OCI-LY7 (cell line): Measurements from ENCODE around the gene TTC28. TPM values are rescaled to one million over a fixed set of nuclear protein-coding genes. Genes with fewer than 3 reads are reported as not detected.

ENCODE experiments used
- BruUV-seq: library from RNA; stranded (reverse); fragments of 400-500 nt; replicated peaks from 2 replicates; lab custom pipeline; 2021; lab: Mats Ljungman, UMichigan
- CTCF ChIA-PET: fragments of 300-600 bp; sonication (Branson Sonifier 250); formaldehyde crosslinking; loops from one replicate; lab custom pipeline; 2022; ENCODE audit warnings: antibody characterized with exemption; ENCODE audit not compliant: unreplicated experiment; lab: Charles Lee
- POLR2A ChIA-PET: fragments of 300-600 bp; sonication (Branson Sonifier 250); formaldehyde crosslinking; loops from one replicate; lab custom pipeline; 2022; ENCODE audit warnings: antibody characterized with exemption; lab: Charles Lee
- DNase-seq: peaks from one replicate; pipeline ENCODE4 v3.0.0-alpha.2; 2015; ENCODE audit warnings: low spot score
- H2AFZ ChIP-seq: fragments of 200-600 bp; sonication (generic), shearing (Covaris generic); 2 replicates; pipeline ENCODE4 v1.6.1; 2014; ENCODE audit warnings: mild to moderate bottlenecking, antibody characterized with exemption, low read length, moderate library complexity
- H3K27ac ChIP-seq: fragments of 200-600 bp; sonication (generic); 2 replicates; pipeline ENCODE4 v1.5.1; 2014; ENCODE audit warnings: mixed run types, low read depth, mild to moderate bottlenecking, moderate library complexity, low read length, inconsistent platforms; ENCODE audit not compliant: poor library complexity, severe bottlenecking
- H3K36me3 ChIP-seq: fragments of 200-600 bp; sonication (generic); 2 replicates; pipeline ENCODE4 v1.6.1; 2014; ENCODE audit warnings: mild to moderate bottlenecking, antibody characterized with exemption, low read length, moderate library complexity, mixed read lengths; ENCODE audit not compliant: insufficient read depth
- H3K4me1 ChIP-seq: fragments of 200-600 bp; sonication (generic); 2 replicates; pipeline ENCODE4 v1.5.1; 2014; ENCODE audit warnings: mild to moderate bottlenecking, low read length; ENCODE audit not compliant: insufficient read depth, poor library complexity, severe bottlenecking
- H3K4me2 ChIP-seq: fragments of 200-600 bp; sonication (generic); 2 replicates; pipeline ENCODE4 v1.6.1; 2014; ENCODE audit warnings: mild to moderate bottlenecking, low read length
- H3K4me3 ChIP-seq: fragments of 200-600 bp; sonication (generic); 2 replicates; pipeline ENCODE4 v1.5.1; 2014; ENCODE audit warnings: mild to moderate bottlenecking, low read depth, low read length; ENCODE audit not compliant: poor library complexity, severe bottlenecking
- H3K79me2 ChIP-seq: fragments of 200-600 bp; sonication (generic); 2 replicates; pipeline ENCODE4 v1.6.1; 2016; ENCODE audit warnings: low read depth, mild to moderate bottlenecking, low read length, moderate library complexity, mixed read lengths; ENCODE audit not compliant: insufficient read depth
- H3K9me2 ChIP-seq: fragments of 200-600 bp; sonication (generic); 2 replicates; pipeline ENCODE4 v1.6.1; 2016; ENCODE audit warnings: mild to moderate bottlenecking, low read length, mixed read lengths; ENCODE audit not compliant: insufficient read depth
- H3K9me3 ChIP-seq: fragments of 200-600 bp; sonication (generic); 2 replicates; pipeline ENCODE4 v1.6.1; 2014; ENCODE audit warnings: mild to moderate bottlenecking, mixed run types, low read length, mixed read lengths
- H4K20me1 ChIP-seq: fragments of 200-600 bp; sonication (generic); 2 replicates; pipeline ENCODE4 v1.6.1; 2014; ENCODE audit warnings: mild to moderate bottlenecking, antibody characterized with exemption, low read length, moderate library complexity, mixed read lengths; ENCODE audit not compliant: insufficient read depth
- EZH2phosphoT487 ChIP-seq: fragments of 200-600 bp; sonication (generic); IDR thresholded peaks from 2 replicates; pipeline ENCODE4 v1.6.1; 2018; ENCODE audit warnings: low read depth, borderline replicate concordance, mild to moderate bottlenecking, mixed run types, antibody characterized with exemption, low read length, moderate library complexity, mixed read lengths
- intact Hi-C: fragments of 100-400 bp; cut with micrococcal nuclease; formaldehyde crosslinking; loops from one replicate; pipeline ENCODE4 v1.10.0; 2022; ENCODE audit not compliant: unreplicated experiment
- total RNA-seq, 2 experiments: library from RNA; depleted of rRNA in 1 of 2; stranded (reverse); fragments of >200 nt in 1 of 2; shearing (Covaris generic) in 1 of 2; gene quantifications; 2 replicates each; pipeline ENCODE4 v1.2.3, GENCODE V29; 2014 to 2022
- TF ChIP-seq, protein P1 (sequence below): fragments of 200-600 bp; sonication (generic); conservative IDR thresholded peaks from 2 replicates; pipeline ENCODE4 v1.5.1; 2014; ENCODE audit warnings: mild to moderate bottlenecking, antibody characterized with exemption, low read length, moderate library complexity, mixed read lengths

TTC28 gene
- total RNA-seq, 2 experiments from 2014 or later = under 0.01 to 0.55 TPM

GRCh38 chr22:27996981-27997380 lies 682.7 kb downstream of the TTC28 start:
- no peaks in the 10 kb centered on the region for H3K9me2 ChIP-seq
- peak overlapping the region; percentile 7; the same call in 1 of the 2 replicates for H3K4me2 ChIP-seq
- H3K27ac ChIP-seq = no peak overlapping the region
- no peaks in the 10 kb centered on the region for H3K36me3 ChIP-seq
- CTCF ChIA-PET = no interaction called here
- no peaks in the 10 kb centered on the region for H4K20me1 ChIP-seq
- no peak overlapping the region for H2AFZ ChIP-seq
- intact Hi-C loops = no loop called here
- BruUV-seq = no TSS peak
- no peak overlapping the region for H3K4me3 ChIP-seq
- H3K79me2 ChIP-seq = no peaks in the 10 kb centered on the region
- H3K4me1 ChIP-seq = peaks cover 49% of the 10 kb centered on the region
- POLR2A ChIA-PET = interaction anchor here (1.4 kb wide), 1 partner anchor 78 kb away, joined by 4 read pairs; the partner anchor contains the start of gene PITPNB
- peak; percentile 30 for DNase-seq
- TF ChIP-seq, protein P1, sequence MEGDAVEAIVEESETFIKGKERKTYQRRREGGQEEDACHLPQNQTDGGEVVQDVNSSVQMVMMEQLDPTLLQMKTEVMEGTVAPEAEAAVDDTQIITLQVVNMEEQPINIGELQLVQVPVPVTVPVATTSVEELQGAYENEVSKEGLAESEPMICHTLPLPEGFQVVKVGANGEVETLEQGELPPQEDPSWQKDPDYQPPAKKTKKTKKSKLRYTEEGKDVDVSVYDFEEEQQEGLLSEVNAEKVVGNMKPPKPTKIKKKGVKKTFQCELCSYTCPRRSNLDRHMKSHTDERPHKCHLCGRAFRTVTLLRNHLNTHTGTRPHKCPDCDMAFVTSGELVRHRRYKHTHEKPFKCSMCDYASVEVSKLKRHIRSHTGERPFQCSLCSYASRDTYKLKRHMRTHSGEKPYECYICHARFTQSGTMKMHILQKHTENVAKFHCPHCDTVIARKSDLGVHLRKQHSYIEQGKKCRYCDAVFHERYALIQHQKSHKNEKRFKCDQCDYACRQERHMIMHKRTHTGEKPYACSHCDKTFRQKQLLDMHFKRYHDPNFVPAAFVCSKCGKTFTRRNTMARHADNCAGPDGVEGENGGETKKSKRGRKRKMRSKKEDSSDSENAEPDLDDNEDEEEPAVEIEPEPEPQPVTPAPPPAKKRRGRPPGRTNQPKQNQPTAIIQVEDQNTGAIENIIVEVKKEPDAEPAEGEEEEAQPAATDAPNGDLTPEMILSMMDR = no peak
- TF ChIP-seq EZH2phosphoT487 = no peak
- H3K9me3 ChIP-seq = no peaks in the 10 kb centered on the region

GRCh38 chr22:27996529-27996925 lies 683.1 kb downstream of the TTC28 start:
- H3K27ac ChIP-seq = no peak overlapping the region
- H3K9me2 ChIP-seq = no peaks in the 10 kb centered on the region
- no peak for TF ChIP-seq EZH2phosphoT487
- TF ChIP-seq, protein P1 = no peak
- no peaks in the 10 kb centered on the region for H3K9me3 ChIP-seq
- H3K4me1 ChIP-seq = peaks cover 52% of the 10 kb centered on the region
- no peaks in the 10 kb centered on the region for H3K79me2 ChIP-seq
- no peaks in the 10 kb centered on the region for H3K36me3 ChIP-seq
- no TSS peak for BruUV-seq
- H3K4me2 ChIP-seq = peak overlapping the region; percentile 7; the same call in 1 of the 2 replicates
- intact Hi-C loops = no loop called here
- no peak overlapping the region for H3K4me3 ChIP-seq
- DNase-seq = no peak
- H4K20me1 ChIP-seq = no peaks in the 10 kb centered on the region
- POLR2A ChIA-PET = interaction anchor here (1.4 kb wide), 1 partner anchor 77 kb away, joined by 4 read pairs; the partner anchor contains the start of gene PITPNB
- CTCF ChIA-PET = no interaction called here
- no peak overlapping the region for H2AFZ ChIP-seq

- H3K79me2 ChIP-seq = no peaks in the 10 kb centered on the region
- H3K27ac ChIP-seq = no peak overlapping the region
- H2AFZ ChIP-seq = no peak overlapping the region
- DNase-seq = no peak
- TF ChIP-seq, protein P1 = no peak
- TF ChIP-seq EZH2phosphoT487 = no peak
- CTCF ChIA-PET = no interaction called here
- no peak overlapping the region for H3K4me3 ChIP-seq
- H3K9me3 ChIP-seq = no peaks in the 10 kb centered on the region
- intact Hi-C loops = no loop called here
- BruUV-seq = no TSS peak
- H3K4me1 ChIP-seq = peaks cover 58% of the 10 kb centered on the region
- H3K4me2 ChIP-seq = no peak overlapping the region
- H4K20me1 ChIP-seq = no peaks in the 10 kb centered on the region
- POLR2A ChIA-PET = no interaction called here
- no peaks in the 10 kb centered on the region for H3K36me3 ChIP-seq
- no peaks in the 10 kb centered on the region for H3K9me2 ChIP-seq
Observed at GRCh38 chr22:27995801-27996528, 683.7 kb downstream of the TTC28 start.
